ENCODE measurements around the gene NKAIN2.

DNA sequence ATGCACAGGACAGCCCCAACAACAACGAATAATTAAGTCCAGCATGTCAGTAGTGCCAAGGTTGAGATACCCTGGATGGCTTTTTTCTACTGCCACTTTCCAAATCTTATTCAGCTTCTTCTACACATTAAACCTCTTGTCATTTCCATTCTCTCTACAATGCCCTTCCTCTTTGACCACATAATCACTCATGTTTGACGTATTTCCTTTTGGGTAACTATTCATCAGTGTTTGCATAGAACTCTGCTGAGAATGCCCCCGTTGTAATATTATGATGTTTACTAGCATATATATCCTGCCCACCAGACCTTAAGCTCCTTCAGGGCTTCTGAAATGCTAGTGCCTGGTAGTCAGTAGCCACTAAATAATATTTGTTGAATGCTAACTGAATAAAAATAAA lies 643.3 kb downstream of the NKAIN2 start:
- TF ChIP-seq, protein P1, sequence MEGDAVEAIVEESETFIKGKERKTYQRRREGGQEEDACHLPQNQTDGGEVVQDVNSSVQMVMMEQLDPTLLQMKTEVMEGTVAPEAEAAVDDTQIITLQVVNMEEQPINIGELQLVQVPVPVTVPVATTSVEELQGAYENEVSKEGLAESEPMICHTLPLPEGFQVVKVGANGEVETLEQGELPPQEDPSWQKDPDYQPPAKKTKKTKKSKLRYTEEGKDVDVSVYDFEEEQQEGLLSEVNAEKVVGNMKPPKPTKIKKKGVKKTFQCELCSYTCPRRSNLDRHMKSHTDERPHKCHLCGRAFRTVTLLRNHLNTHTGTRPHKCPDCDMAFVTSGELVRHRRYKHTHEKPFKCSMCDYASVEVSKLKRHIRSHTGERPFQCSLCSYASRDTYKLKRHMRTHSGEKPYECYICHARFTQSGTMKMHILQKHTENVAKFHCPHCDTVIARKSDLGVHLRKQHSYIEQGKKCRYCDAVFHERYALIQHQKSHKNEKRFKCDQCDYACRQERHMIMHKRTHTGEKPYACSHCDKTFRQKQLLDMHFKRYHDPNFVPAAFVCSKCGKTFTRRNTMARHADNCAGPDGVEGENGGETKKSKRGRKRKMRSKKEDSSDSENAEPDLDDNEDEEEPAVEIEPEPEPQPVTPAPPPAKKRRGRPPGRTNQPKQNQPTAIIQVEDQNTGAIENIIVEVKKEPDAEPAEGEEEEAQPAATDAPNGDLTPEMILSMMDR (IDR thresholded peaks at IDR 0.05), result no peak
- no peak for TF ChIP-seq ZFX (IDR thresholded peaks at IDR 0.05; ENCODE audit: borderline replicate concordance)

Measured in 22Rv1 (cell line).